ENCODE measurements around the gene RPUSD1.
"Not testable (repeated sequence)": the region's sequence is repeated elsewhere in the genome, so short reads cannot be mapped to it uniquely, and the experiment has no call there.

The RPUSD1 gene

GRCh38 chr16:754121-754607 is 34.0 kb downstream of the RPUSD1 start:
- in situ Hi-C loops (cut with MboI; ENCODE audit: low sequenced_read_pairs) = not testable (repeated sequence)

- in situ Hi-C loops (cut with MboI; ENCODE audit: low sequenced_read_pairs) = no loop called here
These were observed 36.2 kb downstream of the RPUSD1 start for GRCh38 chr16:752007-752312.

DNA sequence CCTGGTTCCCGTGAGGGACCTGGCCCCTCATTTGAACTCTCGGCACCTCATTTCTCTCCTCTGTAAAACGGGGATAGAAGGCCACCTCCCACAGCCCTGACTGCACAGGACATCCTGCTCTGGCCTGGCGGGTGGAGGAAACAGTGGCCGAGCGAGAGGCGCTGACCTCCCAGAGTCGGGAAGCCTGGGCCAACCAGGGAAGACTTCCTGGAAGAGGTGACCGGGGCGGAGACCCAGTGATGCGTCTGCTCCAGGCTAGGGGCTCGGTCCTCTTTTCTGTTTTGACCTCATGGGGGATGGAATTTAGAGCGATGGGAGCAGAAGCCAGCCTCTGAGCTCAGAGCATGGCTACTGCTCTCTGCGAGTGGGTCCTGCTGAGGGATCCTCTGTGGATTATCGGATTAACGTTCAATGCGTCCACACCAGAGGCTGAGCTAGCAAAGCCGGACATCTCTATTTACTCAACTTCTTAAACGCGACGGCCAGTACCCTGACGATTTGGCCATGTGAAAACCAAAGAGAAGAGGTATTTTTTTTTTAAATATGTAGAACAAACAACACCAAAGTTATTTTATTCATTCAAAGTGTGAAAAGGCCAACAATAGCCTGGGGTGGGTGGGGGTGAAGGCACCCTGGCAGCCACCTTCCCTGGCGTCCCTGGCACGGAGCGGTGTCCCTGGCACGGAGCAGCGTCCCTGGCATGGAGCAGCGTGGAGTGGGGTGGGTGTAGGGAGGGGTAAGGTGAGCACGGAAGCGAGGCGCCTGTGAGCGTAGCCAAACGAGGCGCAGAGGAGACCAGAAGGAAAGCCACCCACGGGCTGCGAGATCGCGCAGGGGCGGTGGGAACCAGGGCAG is 36.8 kb downstream of the RPUSD1 start:
- in situ Hi-C loops (cut with MboI; ENCODE audit: low sequenced_read_pairs) = no loop called here

DNA sequence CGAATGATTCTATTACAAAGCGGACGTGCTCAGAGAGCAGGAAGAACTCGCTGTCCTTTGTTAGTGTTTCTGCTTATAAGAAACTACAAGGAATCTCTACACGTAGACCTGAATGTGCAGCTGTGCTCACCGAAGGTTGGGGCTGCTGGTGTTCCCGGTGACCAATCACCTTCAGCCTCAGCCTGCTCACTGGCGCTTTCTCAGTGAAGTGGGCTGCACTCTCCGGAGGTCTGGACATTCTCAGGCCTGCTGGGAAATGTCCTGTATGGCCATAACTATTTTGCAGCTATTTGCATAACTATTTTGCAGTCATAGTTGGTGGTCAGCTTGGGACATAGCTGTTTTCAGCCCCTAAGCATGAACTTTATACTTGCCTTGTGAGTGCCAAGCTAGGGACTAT is 37.7 kb downstream of the RPUSD1 start:
- in situ Hi-C loops (cut with MboI; ENCODE audit: low sequenced_read_pairs) = no loop called here

DNA sequence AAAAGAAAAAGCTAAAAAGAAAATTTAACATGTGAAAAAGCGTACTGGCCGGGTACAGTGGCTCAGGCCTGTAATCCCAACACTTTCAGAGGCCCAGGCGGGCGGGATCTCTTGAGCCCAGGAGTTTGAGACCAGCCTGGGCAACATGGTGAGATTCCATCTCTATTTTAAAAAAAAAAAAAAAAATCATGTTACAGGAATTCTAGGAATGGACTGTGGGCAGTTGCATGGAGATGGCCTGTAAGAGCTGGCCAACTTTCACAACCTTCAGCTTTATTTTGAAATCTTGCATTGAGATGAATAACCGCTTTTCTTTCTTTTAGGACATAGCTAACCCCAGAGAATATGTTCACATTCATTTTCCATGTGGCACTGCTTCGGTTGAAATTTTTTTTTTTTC is 39.2 kb downstream of the RPUSD1 start:
- in situ Hi-C loops (cut with MboI; ENCODE audit: low sequenced_read_pairs) = no loop called here

- in situ Hi-C loops (cut with MboI; ENCODE audit: low sequenced_read_pairs) = no loop called here
These were observed 40.0 kb downstream of the RPUSD1 start for GRCh38 chr16:747978-748746.

GRCh38 chr16:746637-747036 is 41.5 kb downstream of the RPUSD1 start:
- in situ Hi-C loops (cut with MboI; ENCODE audit: low sequenced_read_pairs) = no loop called here

DNA sequence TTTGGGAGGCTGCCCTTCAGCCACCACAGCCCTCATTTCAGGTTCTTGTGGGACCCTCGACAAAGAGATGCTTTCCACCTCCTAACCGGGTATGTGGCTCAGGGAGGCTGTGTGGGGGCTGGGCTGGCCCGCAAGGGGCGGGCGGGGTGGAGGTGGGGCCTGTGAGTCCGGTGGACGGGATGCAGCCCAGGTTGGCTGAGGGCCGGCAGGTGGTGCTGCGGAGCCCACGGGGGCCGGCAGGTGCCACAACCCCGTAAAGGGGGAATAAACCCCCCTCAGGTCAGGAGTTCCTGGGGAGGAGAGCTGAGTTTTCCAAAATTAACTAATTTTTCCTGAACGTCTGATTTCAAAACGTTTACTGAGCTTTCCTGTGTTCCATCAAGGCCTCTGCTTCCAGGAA is 42.4 kb downstream of the RPUSD1 start:
- in situ Hi-C loops (cut with MboI; ENCODE audit: low sequenced_read_pairs) = no loop called here

GRCh38 chr16:743794-744500 is 44.2 kb downstream of the RPUSD1 start:
- in situ Hi-C loops (cut with MboI; ENCODE audit: low sequenced_read_pairs) = no loop called here

DNA sequence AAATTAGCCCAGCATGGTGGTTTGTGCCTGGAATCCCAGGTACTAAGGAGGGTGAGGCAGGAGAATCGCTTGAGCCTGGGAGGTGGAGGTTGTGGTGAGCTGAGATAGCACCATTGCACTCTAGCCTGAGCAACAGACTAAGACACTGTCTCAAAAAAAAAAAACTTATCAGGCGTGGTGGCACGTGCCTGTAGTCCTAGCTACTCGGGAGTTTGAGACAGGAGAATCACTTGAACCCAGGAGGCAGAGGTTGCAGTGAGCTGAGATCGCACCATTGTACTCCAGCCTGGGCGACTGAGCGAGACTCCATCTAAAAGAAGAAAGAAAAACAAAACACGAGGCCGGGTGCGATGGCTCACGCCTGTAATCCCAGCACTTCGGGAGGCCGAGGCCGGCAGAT is 45.3 kb downstream of the RPUSD1 start:
- in situ Hi-C loops (cut with MboI; ENCODE audit: low sequenced_read_pairs) = not testable (repeated sequence)

DNA sequence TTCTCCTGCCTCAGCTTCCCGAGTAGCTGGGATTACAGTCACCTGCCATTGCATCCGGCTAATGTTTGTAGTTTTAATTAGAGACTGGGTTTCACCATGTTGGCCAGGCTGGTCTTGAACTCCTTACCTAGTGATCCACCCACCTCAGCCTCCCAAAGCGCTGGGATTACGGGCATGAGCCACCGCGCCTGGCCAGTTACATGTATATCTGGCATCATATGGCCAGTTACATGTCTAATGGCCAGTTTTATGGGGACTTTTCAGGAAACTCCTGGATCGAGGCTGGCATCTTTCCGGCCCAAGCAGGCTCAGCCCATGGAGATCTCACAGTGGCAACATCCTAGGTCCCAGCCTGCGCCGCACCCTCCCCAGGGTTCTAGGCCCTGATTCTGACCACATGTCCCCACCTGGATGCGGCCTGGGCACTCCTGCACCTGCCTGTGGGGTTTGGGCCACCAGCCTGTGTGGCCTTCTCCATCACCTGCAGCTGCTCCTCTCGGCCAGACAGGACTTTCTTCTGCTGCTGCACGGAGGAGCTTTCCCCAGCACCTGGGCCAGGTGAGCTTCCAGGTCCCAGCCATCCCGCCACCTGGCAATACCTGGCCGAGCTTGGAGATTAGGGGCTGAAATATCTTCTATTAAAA is 46.1 kb downstream of the RPUSD1 start:
- in situ Hi-C loops (cut with MboI; ENCODE audit: low sequenced_read_pairs) = no loop called here

DNA sequence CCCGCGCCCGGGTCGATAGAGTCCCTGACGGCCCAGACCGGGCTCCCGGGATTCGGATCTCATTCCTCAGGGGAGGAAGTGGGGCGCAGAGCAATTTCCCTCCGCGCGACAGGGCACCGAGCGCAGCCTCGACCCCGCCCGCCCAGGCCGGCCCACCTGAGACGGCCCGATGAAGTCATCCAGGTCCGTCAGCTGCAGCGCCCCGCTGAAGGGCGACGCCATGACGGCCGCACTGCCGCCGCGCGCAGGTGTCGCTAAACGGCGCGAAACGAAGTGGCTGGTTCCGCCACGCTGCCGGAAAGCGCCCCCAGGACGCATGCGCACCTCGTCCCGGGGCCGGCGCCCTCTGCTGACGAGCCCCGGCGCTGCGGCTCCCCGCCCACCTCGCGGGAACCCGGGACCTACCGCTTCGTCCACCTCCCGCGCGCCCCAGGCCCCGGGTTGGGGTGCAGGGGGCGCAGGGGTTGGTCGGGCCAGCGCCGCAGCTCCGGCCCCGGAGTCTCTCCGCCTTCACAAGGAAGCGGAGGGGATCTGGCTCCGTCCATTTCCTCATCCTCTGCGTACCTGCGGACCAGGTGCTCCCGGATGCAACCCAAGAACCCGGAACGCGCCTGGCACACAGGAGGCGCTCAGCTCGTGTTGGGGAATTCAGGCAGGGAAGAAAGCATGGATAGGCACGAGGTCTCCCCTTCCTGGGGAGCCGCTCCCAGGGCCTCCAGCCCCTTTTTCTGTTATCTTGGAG is 47.2 kb downstream of the RPUSD1 start, which contains the start of gene CIAO3:
Gene CIAO3 (minus strand): TSS at position 234 of the 742 bp plus-strand sequence. CDS start 12 bp downstream, at position 222.
- in situ Hi-C loops (cut with MboI; ENCODE audit: low sequenced_read_pairs) = no loop called here

DNA sequence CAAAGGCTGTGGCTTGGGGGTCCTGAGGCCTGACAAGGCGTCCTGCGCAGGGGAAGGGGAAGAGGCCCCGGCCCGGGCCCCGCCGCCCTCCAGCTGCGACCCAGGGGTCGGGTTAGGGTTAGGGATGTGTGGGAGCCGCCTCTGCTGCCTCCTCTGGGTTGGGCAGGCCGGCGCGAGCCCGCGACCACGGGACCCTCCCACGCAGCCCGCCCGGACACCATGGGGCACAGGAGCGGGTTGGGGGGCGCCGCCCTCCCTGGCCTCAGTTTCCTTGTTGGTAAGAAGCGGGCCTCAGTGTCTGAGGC is 47.8 kb downstream of the RPUSD1 start:
- in situ Hi-C loops (cut with MboI; ENCODE audit: low sequenced_read_pairs) = no loop called here

DNA sequence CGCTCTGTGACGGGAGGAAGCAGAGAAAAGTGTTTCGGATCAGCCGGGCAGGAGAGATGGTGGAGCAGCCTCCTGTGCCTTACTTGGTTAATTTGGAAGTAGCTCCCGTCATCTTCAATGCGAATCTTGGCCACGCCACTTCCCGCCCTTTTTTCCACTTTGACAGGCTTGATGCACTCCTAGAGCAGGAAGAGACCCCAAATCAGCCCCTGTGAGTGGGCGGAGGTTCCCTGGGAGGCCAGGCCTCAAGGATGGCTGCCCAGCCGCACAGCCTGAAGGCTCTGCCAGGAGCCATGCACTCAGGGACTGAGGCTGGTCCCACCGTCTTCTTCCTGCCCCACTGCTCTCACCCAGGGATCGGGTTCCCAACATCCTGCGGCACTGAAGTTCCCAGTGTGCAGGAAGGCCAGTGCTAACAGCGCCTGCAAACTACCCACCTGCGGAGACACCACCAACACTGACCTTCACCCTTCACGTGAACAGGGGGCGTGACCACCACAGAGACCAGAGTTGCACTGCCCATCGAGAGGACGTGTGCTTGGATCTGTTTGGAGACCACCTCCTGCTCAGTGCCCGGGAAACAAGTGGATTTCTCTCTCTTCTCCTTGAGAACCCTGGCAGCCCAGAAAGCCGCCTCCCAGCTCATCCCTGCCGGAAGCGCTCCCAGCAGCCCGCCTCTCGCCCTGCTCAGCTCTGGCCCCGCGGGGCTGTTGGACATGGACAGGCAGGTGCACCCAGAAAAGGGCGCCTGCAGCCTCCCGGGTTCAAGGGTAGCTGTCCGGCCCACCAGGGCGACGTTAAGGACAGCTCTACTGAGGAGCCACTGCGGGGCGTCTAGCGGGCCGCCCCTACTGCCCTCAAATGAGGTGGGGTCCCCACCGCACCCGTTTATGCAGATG is 48.4 kb downstream of the RPUSD1 start:
- in situ Hi-C loops (cut with MboI; ENCODE audit: low sequenced_read_pairs) = no loop called here

GRCh38 chr16:736936-737481 is 51.2 kb downstream of the RPUSD1 start:
- in situ Hi-C loops (cut with MboI; ENCODE audit: low sequenced_read_pairs) = no loop called here

- in situ Hi-C loops (cut with MboI; ENCODE audit: low sequenced_read_pairs) = no loop called here
These were observed 52.2 kb downstream of the RPUSD1 start for GRCh38 chr16:735982-736453.

- in situ Hi-C loops (cut with MboI; ENCODE audit: low sequenced_read_pairs) = no loop called here
These were observed 53.0 kb downstream of the RPUSD1 start for GRCh38 chr16:734981-735881.

Measured in HL-60/S4 treated with phorbol 12-myristate 13-acetate at 8.2 ng/mL for 4 days and 3 days (cell line).